Measurements from ENCODE around the gene CIITA. TPM values are rescaled to one million over a fixed set of nuclear protein-coding genes. Genes with fewer than 3 reads are reported as not detected.
A peak's percentile ranks its signal among the peaks of the same experiment; 100 is the strongest.

Gene CIITA
- total and polyA plus RNA-seq, 4 donors: 11.5 to 59.6 (median 26.6) TPM

GRCh38 chr16:10889855-10890254 is 12.9 kb downstream of the CIITA start:
- Histone ChIP-seq H3K36me3 (ENCODE audit: control insufficient read depth in 4 of 4, insufficient read depth in 4 of 4, low read length in 4 of 4) (peaks cover 0 to 3% (median 0%) of the 10 kb centered on the region in 4 donors), H3K27me3 (ENCODE audit: control insufficient read depth in 3 of 3, insufficient read depth in 3 of 3, low read length in 2 of 3) (peaks cover 0 to 3% (median 0%) of the 10 kb centered on the region in 3 donors), H3K9ac (ENCODE audit: insufficient read depth in 1 of 2, low read length in 2 of 2) (no peak overlapping the region), H3K4me3 (no peak overlapping the region), H3K4me1 (ENCODE audit: control insufficient read depth in 5 of 5, insufficient read depth in 5 of 5, low read length in 5 of 5) (peaks cover 0 to 12% (median 0%) of the 10 kb centered on the region in 5 donors), H3K27ac (ENCODE audit: low read depth in 1 of 2, low read length in 1 of 2) (no peak overlapping the region), H3K9me3 (ENCODE audit: control insufficient read depth in 4 of 4, insufficient read depth in 3 of 4, low read length in 3 of 4) (no peaks in the 10 kb centered on the region)
- DNase-seq (no peak), ATAC-seq (ENCODE audit: insufficient read depth, low FRiP score) (no peak)
- 71 to 86% methylated on average over 4 of the region's 4 CpGs for WGBS, 2 donors
- TF ChIP-seq, protein P1, sequence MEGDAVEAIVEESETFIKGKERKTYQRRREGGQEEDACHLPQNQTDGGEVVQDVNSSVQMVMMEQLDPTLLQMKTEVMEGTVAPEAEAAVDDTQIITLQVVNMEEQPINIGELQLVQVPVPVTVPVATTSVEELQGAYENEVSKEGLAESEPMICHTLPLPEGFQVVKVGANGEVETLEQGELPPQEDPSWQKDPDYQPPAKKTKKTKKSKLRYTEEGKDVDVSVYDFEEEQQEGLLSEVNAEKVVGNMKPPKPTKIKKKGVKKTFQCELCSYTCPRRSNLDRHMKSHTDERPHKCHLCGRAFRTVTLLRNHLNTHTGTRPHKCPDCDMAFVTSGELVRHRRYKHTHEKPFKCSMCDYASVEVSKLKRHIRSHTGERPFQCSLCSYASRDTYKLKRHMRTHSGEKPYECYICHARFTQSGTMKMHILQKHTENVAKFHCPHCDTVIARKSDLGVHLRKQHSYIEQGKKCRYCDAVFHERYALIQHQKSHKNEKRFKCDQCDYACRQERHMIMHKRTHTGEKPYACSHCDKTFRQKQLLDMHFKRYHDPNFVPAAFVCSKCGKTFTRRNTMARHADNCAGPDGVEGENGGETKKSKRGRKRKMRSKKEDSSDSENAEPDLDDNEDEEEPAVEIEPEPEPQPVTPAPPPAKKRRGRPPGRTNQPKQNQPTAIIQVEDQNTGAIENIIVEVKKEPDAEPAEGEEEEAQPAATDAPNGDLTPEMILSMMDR (IDR thresholded peaks at IDR 0.05; ENCODE audit: control extremely low read depth, extremely low read depth): no peak

- TF ChIP-seq, protein P1 (IDR thresholded peaks at IDR 0.05; ENCODE audit: control extremely low read depth, extremely low read depth): no peak
- ATAC-seq (ENCODE audit: insufficient read depth, low FRiP score) (no peak), DNase-seq (no peak)
- whole genome bisulfite sequencing, 2 donors: 84 to 90% methylated on average over 5 of the region's 5 CpGs
- Histone ChIP-seq H3K36me3 (ENCODE audit: control insufficient read depth in 4 of 4, insufficient read depth in 4 of 4, low read length in 4 of 4) (peaks cover 0 to 10% (median 0%) of the 10 kb centered on the region in 4 donors), H3K9me3 (ENCODE audit: control insufficient read depth in 4 of 4, insufficient read depth in 3 of 4, low read length in 3 of 4) (no peaks in the 10 kb centered on the region), H3K9ac (ENCODE audit: insufficient read depth in 1 of 2, low read length in 2 of 2) (no peak overlapping the region), H3K4me1 (ENCODE audit: control insufficient read depth in 5 of 5, insufficient read depth in 5 of 5, low read length in 5 of 5) (peaks cover 0 to 16% (median 0%) of the 10 kb centered on the region in 5 donors), H3K27me3 (ENCODE audit: control insufficient read depth in 3 of 3, insufficient read depth in 3 of 3, low read length in 2 of 3) (peaks cover 0 to 3% (median 0%) of the 10 kb centered on the region in 3 donors), H3K4me3 (no peak overlapping the region), H3K27ac (ENCODE audit: low read depth in 1 of 2, low read length in 1 of 2) (no peak overlapping the region)
Observed at GRCh38 chr16:10892782-10893318, 15.8 kb downstream of the CIITA start.

- Histone ChIP-seq H3K4me3 (no peak overlapping the region), H3K9ac (ENCODE audit: insufficient read depth in 1 of 2, low read length in 2 of 2) (no peak overlapping the region), H3K27ac (ENCODE audit: low read depth in 1 of 2, low read length in 1 of 2) (no peak overlapping the region), H3K9me3 (ENCODE audit: control insufficient read depth in 4 of 4, insufficient read depth in 3 of 4, low read length in 3 of 4) (no peaks in the 10 kb centered on the region), H3K27me3 (ENCODE audit: control insufficient read depth in 3 of 3, insufficient read depth in 3 of 3, low read length in 2 of 3) (no peaks in the 10 kb centered on the region), H3K4me1 (ENCODE audit: control insufficient read depth in 5 of 5, insufficient read depth in 5 of 5, low read length in 5 of 5) (peaks cover 0 to 12% (median 0%) of the 10 kb centered on the region in 5 donors), H3K36me3 (ENCODE audit: control insufficient read depth in 4 of 4, insufficient read depth in 4 of 4, low read length in 4 of 4) (peaks cover 0 to 19% (median 1%) of the 10 kb centered on the region in 4 donors)
- TF ChIP-seq, protein P1 (IDR thresholded peaks at IDR 0.05; ENCODE audit: control extremely low read depth, extremely low read depth): no peak
- ATAC-seq (ENCODE audit: insufficient read depth, low FRiP score): no peak
- peak; percentile 72 to 78 (median 72) for DNase-seq
- WGBS, 2 donors: 62 to 70% methylated on average over 17 of the region's 17 CpGs
Observed at GRCh38 chr16:10895053-10895946, 18.3 kb downstream of the CIITA start.

Measured in lung (tissue), 12 donors.